Activated naive CD4-positive, alpha-beta T cell treated with anti-CD3 and anti-CD28 coated beads, Interleukin-2, amount 50 U/mL, for 24 hours (primary cell): Measurements from ENCODE around the gene CWH43.
"Not testable (repeated sequence)": the region's sequence is repeated elsewhere in the genome, so short reads cannot be mapped to it uniquely, and the experiment has no call there.

Source experiments
- H3K27ac Mint-ChIP-seq: one replicate; pipeline ENCODE4 v1.8.0; 2021; ENCODE audit warnings: mild to moderate bottlenecking, mixed read lengths
- H3K27me3 Mint-ChIP-seq: one replicate; pipeline ENCODE4 v1.8.0; 2021; ENCODE audit warnings: mixed read lengths
- H3K36me3 Mint-ChIP-seq: one replicate; pipeline ENCODE4 v1.8.0; 2021; ENCODE audit warnings: mixed read lengths
- H3K4me1 Mint-ChIP-seq: one replicate; pipeline ENCODE4 v1.8.0; 2021; ENCODE audit warnings: mixed read lengths
- H3K4me3 Mint-ChIP-seq: one replicate; pipeline ENCODE4 v1.8.0; 2021; ENCODE audit warnings: mild to moderate bottlenecking, mixed read lengths
- H3K9me3 Mint-ChIP-seq: one replicate; pipeline ENCODE4 v1.8.0; 2021; ENCODE audit warnings: mixed read lengths

CWH43 gene

DNA sequence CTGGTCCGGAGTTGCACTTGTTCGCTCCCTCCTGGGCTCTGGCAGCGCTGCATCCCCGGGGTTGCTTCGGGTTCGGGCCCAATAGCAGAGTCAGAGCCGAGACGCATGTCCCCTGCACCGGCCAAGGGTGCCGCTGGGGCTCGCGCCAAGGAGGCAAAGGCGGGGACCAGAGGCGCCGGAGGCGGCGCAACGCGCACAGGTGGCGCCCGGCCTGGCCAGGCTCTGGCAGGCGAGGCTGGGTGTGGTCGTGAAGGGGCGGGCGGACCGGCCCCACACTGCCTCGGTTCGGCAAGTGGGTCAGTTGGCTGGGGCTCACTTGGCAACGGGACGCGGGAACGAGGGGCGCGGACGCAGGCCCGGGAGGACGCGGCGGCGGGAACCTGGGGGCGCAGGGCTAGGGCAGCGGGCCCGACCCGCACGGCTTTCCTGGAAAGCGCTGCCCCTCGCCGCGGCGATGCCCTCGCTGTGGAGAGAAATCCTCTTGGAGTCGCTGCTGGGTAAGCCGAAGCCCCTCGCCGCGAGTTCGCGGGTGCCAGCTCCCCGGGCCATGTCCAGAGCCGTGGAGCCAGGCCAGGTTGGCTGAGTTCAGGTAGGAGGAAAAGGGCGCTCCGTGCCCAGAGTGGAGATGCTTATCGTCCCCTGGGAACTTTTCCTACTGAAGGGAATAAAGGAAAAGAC is at the start of gene CWH43:
TSS of gene CWH43 (plus strand) at position 300 of the 678 bp plus-strand sequence. CDS start at position 455, 155 bp downstream.
- no peaks in the 10 kb centered on the region for H3K36me3 Mint-ChIP-seq
- peak within 1 kb of the TSS; percentile 13 for H3K27ac Mint-ChIP-seq
- H3K9me3 Mint-ChIP-seq = peaks cover 13% of the 10 kb centered on the region
- peaks cover 47% of the 10 kb centered on the region for H3K27me3 Mint-ChIP-seq
- H3K4me3 Mint-ChIP-seq = no peak within 1 kb of the TSS
- H3K4me1 Mint-ChIP-seq = no peaks in the 10 kb centered on the region

GRCh38 chr4:48937033-48937432 is 49.0 kb upstream of the CWH43 start:
- no peak overlapping the region for H3K27ac Mint-ChIP-seq

DNA sequence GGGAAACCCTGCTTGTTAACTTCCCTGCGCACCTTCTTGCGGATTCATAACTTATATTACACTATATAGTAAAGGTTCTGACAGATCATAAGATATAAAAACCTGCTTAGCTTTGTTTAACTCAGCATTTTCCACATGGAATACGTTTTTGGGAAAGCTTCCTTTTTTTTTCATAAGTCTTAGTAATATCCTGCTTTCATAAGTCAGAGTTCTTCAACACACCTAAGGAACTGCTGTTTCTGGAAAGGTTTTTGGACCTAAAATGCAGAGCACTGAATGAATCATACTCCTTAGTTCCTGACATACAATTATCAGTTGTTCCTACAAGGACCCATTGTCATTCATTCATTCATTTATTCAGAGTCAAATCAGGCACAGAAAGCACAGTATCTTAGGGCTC is 47.2 kb upstream of the CWH43 start:
- Mint-ChIP-seq H3K4me1 (peaks cover 14% of the 10 kb centered on the region), H3K27me3 (no peaks in the 10 kb centered on the region), H3K4me3 (no peak overlapping the region), H3K9me3 (no peaks in the 10 kb centered on the region), H3K36me3 (peaks cover 2% of the 10 kb centered on the region), H3K27ac (no peak overlapping the region)

More at GRCh38 chr4:48937033-48937432, 49.0 kb upstream of the CWH43 start:
- peaks cover 2% of the 10 kb centered on the region for H3K36me3 Mint-ChIP-seq
- no peak overlapping the region for H3K4me3 Mint-ChIP-seq
- no peaks in the 10 kb centered on the region for H3K27me3 Mint-ChIP-seq
- H3K9me3 Mint-ChIP-seq = no peaks in the 10 kb centered on the region
- H3K4me1 Mint-ChIP-seq = peaks cover 6% of the 10 kb centered on the region

DNA sequence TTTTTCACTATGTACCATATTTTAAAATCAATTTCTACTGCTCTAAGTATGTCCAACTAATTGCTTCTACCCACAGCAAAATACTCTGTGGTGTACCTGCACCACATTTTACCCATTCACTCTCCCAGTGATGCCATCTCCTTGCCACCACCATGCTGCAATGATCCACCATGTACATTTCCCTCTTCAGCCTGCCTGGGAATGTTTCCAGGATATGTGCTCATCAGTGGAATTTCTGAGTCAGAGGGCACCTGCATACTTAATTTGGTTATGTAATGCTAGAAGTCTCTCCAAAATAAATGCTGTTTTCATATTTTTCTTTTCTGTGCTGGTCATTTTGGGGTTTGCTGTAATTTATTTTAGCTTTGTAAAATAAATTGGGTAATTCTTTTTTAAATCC is 46.3 kb upstream of the CWH43 start:
- Mint-ChIP-seq H3K4me3 (no peak overlapping the region), H3K9me3 (no peaks in the 10 kb centered on the region), H3K4me1 (peaks cover 23% of the 10 kb centered on the region), H3K36me3 (peaks cover 2% of the 10 kb centered on the region), H3K27me3 (no peaks in the 10 kb centered on the region), H3K27ac (no peak overlapping the region)

DNA sequence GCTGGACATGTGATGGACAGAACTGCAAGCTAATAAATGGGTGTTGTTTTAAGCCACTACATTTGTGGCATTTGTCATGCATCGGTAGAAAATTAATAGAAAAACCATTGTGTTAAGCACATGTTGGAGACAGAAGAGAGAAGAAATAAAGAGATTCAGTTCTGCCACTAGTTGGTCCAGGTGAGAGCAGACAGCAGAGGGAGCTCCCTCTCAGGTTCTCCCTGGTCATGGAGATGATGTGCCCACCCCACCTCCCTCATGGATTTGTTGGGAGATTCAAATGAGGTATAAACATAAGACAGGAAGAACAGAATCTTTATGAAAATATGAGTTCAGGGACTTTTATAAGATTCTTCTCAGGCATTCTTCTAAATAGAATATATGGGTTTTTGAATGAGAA is 42.7 kb upstream of the CWH43 start:
- Mint-ChIP-seq H3K4me3 (no peak overlapping the region), H3K36me3 (no peaks in the 10 kb centered on the region), H3K4me1 (peaks cover 34% of the 10 kb centered on the region), H3K9me3 (no peaks in the 10 kb centered on the region), H3K27me3 (no peaks in the 10 kb centered on the region), H3K27ac (peak overlapping the region; percentile 56)

DNA sequence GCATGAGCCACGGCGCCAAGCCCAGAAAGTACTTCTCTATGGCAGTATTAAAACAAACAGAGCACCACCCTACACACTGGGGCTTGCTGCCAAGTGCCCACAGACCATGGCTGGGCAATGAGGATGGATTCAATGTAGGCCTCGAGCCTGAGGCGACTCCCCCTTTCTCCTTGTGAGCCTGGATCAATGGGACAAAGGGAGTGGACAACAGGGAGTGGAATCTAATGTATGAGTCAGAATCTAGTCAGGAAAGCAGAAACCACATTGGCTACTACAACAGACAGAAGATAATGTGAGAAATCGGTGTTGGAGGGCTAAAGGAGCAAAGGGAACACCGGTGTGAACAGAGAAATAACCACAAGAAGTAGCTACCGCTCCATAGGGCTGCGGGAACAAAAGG is 41.8 kb upstream of the CWH43 start:
- H3K27ac Mint-ChIP-seq = no peak overlapping the region
- H3K4me3 Mint-ChIP-seq = no peak overlapping the region
- H3K36me3 Mint-ChIP-seq = no peaks in the 10 kb centered on the region
- no peaks in the 10 kb centered on the region for H3K9me3 Mint-ChIP-seq
- peaks cover 40% of the 10 kb centered on the region for H3K4me1 Mint-ChIP-seq
- H3K27me3 Mint-ChIP-seq = no peaks in the 10 kb centered on the region

- peaks cover 41% of the 10 kb centered on the region for H3K4me1 Mint-ChIP-seq
- no peak overlapping the region for H3K4me3 Mint-ChIP-seq
- H3K9me3 Mint-ChIP-seq = no peaks in the 10 kb centered on the region
- H3K27me3 Mint-ChIP-seq = no peaks in the 10 kb centered on the region
- H3K36me3 Mint-ChIP-seq = no peaks in the 10 kb centered on the region
- peak overlapping the region; percentile 14 for H3K27ac Mint-ChIP-seq
Measured at GRCh38 chr4:48944756-48945241, 41.3 kb upstream of the CWH43 start.

- no peaks in the 10 kb centered on the region for H3K27me3 Mint-ChIP-seq
- no peak overlapping the region for H3K4me3 Mint-ChIP-seq
- peaks cover 41% of the 10 kb centered on the region for H3K4me1 Mint-ChIP-seq
- H3K36me3 Mint-ChIP-seq = no peaks in the 10 kb centered on the region
- H3K27ac Mint-ChIP-seq = no peak overlapping the region
- H3K9me3 Mint-ChIP-seq = no peaks in the 10 kb centered on the region
Measured at GRCh38 chr4:48945981-48946380, 40.1 kb upstream of the CWH43 start.

DNA sequence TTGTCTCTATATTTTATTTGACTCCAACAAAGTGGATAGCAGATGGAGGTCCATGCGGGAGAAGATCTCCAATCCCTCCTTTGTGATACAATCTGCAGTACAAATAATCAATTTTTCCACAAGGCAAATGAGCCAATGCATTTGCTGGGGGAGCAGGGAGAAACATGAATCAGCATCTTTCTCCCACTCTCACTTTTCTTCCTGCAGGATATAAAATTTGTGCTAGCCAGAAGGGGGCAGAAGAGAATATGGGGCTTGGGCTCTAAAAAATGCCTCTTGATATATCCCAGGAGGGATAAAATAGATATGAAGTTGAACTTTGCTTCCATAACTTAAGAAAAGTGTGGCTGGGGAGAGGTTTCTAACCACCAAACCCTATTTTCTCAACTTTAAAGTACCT is 38.3 kb upstream of the CWH43 start:
- no peaks in the 10 kb centered on the region for H3K36me3 Mint-ChIP-seq
- H3K9me3 Mint-ChIP-seq = no peaks in the 10 kb centered on the region
- no peak overlapping the region for H3K27ac Mint-ChIP-seq
- no peaks in the 10 kb centered on the region for H3K27me3 Mint-ChIP-seq
- peaks cover 34% of the 10 kb centered on the region for H3K4me1 Mint-ChIP-seq
- H3K4me3 Mint-ChIP-seq = no peak overlapping the region

DNA sequence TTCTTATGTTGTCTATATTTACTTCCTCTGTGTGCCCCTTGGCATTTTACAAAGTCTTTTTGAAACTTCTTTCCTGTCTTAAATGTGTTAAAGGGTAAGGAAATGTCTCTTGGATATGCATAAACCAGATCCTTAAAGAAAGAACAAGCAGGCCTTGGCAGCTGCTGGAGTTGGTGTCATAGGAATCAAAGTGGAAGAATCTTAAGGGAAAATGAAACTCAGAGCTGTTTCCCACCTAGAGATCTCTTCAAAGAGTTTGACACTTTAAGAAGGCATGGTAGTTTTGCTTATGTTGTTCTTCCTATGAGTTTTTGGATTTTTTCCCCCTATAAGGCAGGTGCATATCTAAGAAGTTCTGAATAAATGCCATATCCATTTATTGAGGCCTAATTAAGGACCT is 37.0 kb upstream of the CWH43 start:
- H3K9me3 Mint-ChIP-seq = no peaks in the 10 kb centered on the region
- no peak overlapping the region for H3K27ac Mint-ChIP-seq
- H3K4me1 Mint-ChIP-seq = peaks cover 25% of the 10 kb centered on the region
- no peaks in the 10 kb centered on the region for H3K36me3 Mint-ChIP-seq
- H3K4me3 Mint-ChIP-seq = no peak overlapping the region
- H3K27me3 Mint-ChIP-seq = no peaks in the 10 kb centered on the region

DNA sequence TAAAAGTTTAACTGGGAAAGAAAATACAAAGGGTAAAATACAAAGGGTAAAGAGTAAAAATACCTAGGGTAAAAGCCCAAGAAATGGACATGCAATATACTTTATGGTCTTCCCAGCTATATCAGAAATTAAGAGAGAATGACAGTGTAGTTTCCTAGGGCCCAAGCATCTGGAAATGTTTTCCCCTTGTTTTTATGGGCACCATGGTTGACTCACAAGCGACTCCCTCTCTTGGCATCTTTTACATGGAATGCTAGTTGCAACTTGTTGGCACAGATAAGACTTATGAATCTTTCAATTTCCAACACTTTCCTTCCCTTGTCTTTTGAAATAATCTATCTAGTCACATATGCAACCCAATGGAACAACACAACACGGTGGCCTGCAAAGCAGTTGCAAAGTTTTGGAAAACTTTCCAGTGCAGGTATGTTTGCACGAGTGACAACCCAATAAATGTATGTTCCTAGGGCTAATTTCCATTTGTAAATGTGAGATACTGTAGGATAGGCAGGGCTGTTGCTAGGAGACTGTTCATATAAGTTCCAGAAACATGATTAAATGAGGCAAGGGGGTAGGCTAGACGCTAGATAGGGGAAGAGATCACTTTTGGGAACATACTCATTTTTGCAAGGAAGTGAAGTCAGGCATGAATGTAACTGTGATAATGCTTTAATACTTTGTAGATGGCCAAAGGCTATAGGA is 36.4 kb upstream of the CWH43 start:
- no peaks in the 10 kb centered on the region for H3K36me3 Mint-ChIP-seq
- H3K9me3 Mint-ChIP-seq = no peaks in the 10 kb centered on the region
- no peak overlapping the region for H3K27ac Mint-ChIP-seq
- no peaks in the 10 kb centered on the region for H3K27me3 Mint-ChIP-seq
- no peak overlapping the region for H3K4me3 Mint-ChIP-seq
- H3K4me1 Mint-ChIP-seq = peaks cover 19% of the 10 kb centered on the region

DNA sequence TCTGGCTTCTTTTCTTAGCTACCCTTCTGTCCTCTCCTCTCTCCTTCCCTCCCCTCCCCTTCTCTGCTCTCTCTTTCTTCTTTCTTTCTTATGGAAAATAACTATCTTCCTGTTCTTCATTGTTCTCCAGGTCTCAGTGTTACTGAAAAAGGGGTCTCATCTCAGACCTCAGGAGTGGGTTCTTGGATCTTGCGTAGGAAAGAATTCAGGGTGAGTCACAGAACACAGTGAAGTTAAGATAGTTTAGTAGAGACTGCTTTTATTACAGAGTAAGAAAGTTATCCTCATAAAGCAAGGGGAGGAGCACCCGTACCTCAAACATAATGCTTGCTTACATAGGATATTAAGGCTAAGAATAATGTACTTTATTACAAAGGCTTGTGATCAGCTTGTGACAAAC is 31.8 kb upstream of the CWH43 start:
- Mint-ChIP-seq H3K36me3 (no peaks in the 10 kb centered on the region), H3K9me3 (no peaks in the 10 kb centered on the region), H3K27me3 (no peaks in the 10 kb centered on the region), H3K27ac (no peak overlapping the region), H3K4me1 (peaks cover under 1% of the 10 kb centered on the region), H3K4me3 (no peak overlapping the region)

- H3K9me3 Mint-ChIP-seq, H3K4me3 Mint-ChIP-seq, H3K4me1 Mint-ChIP-seq, H3K36me3 Mint-ChIP-seq, H3K27me3 Mint-ChIP-seq, H3K27ac Mint-ChIP-seq: not testable (repeated sequence)
Measured at GRCh38 chr4:48957366-48957765, 28.7 kb upstream of the CWH43 start.

GRCh38 chr4:48958582-48958981 is 27.5 kb upstream of the CWH43 start:
- no peaks in the 10 kb centered on the region for H3K27me3 Mint-ChIP-seq
- H3K9me3 Mint-ChIP-seq = no peaks in the 10 kb centered on the region
- H3K36me3 Mint-ChIP-seq = no peaks in the 10 kb centered on the region
- no peaks in the 10 kb centered on the region for H3K4me1 Mint-ChIP-seq
- no peak overlapping the region for H3K4me3 Mint-ChIP-seq
- H3K27ac Mint-ChIP-seq = no peak overlapping the region

GRCh38 chr4:48960988-48961635 is 25.0 kb upstream of the CWH43 start:
- no peak overlapping the region for H3K4me3 Mint-ChIP-seq
- no peaks in the 10 kb centered on the region for H3K36me3 Mint-ChIP-seq
- H3K9me3 Mint-ChIP-seq = no peaks in the 10 kb centered on the region
- no peaks in the 10 kb centered on the region for H3K4me1 Mint-ChIP-seq
- no peaks in the 10 kb centered on the region for H3K27me3 Mint-ChIP-seq
- no peak overlapping the region for H3K27ac Mint-ChIP-seq

- H3K27ac Mint-ChIP-seq = no peak overlapping the region
- no peaks in the 10 kb centered on the region for H3K36me3 Mint-ChIP-seq
- H3K4me1 Mint-ChIP-seq = no peaks in the 10 kb centered on the region
- no peaks in the 10 kb centered on the region for H3K9me3 Mint-ChIP-seq
- H3K4me3 Mint-ChIP-seq = no peak overlapping the region
- no peaks in the 10 kb centered on the region for H3K27me3 Mint-ChIP-seq
Measured at GRCh38 chr4:48962636-48963035, 23.4 kb upstream of the CWH43 start.
